Fibroblast of lung (primary cell): Measurements from ENCODE around the gene DHRS12.

Experiments used
- CTCF ChIP-seq, 2 donors: IDR thresholded peaks in 1 of 2; conservative IDR thresholded peaks in 1 of 2; 1 replicate in 1 of 2; 2 replicates in 1 of 2; pipeline ENCODE4 v1.5.1; 2011 to 2012; ENCODE audit warnings: low read length in 2 of 2, control low read depth in 1 of 2, inconsistent platforms in 1 of 2, low read depth in 1 of 2, mild to moderate bottlenecking in 1 of 2
- EZH2 ChIP-seq: IDR thresholded peaks from 2 replicates; pipeline ENCODE4 v1.5.1; 2012; ENCODE audit warnings: low read length, control low read depth, mild to moderate bottlenecking; ENCODE audit errors: missing control alignments

GRCh38 chr13:51848674-51849073 is 44.7 kb upstream of the DHRS12 start:
- TF ChIP-seq CTCF (conservative IDR thresholded peaks at IDR 0.05 in 1 of 2, IDR thresholded peaks at IDR 0.05 in 1 of 2; ENCODE audit: low read depth in 1 of 2, low read length in 2 of 2): no peak
- no peak for TF ChIP-seq EZH2
